ENCODE results near the gene DPCD.

DNA sequence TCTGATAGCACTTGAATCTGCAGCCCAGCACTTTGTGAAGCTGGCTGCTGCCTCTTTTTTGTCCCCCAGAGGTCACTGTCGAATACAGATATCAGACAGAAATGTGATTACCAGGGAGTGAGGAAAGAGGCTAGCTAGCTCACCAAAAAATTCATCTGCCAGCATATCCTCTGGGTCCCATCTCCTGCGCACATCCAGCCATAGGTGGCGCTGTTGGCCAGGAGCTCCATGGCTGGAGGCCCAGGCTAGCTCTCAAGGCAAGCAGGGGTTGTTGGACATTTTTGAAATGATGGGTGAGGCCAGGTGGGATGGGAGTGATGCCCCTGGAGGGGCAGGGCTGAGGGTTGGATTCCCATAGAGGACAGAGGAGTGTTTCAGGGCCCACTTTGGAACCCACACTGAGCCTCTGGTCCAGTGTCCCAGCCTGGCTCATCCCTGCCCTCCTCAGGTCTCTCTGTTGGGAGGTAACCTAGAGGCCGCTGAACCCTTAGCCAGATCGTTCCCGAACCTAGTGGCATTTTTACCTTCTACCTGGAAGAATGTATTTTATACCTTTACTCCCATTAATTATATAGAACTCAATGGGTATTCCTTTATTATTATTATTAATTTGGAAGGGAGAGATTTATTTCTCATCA is 14.8 kb downstream of the DPCD start:
- TF ChIP-seq, protein P1, sequence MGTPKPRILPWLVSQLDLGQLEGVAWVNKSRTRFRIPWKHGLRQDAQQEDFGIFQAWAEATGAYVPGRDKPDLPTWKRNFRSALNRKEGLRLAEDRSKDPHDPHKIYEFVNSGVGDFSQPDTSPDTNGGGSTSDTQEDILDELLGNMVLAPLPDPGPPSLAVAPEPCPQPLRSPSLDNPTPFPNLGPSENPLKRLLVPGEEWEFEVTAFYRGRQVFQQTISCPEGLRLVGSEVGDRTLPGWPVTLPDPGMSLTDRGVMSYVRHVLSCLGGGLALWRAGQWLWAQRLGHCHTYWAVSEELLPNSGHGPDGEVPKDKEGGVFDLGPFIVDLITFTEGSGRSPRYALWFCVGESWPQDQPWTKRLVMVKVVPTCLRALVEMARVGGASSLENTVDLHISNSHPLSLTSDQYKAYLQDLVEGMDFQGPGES (IDR thresholded peaks at IDR 0.05; ENCODE audit: low read depth, low read length) = no peak
- TF ChIP-seq, protein P2, sequence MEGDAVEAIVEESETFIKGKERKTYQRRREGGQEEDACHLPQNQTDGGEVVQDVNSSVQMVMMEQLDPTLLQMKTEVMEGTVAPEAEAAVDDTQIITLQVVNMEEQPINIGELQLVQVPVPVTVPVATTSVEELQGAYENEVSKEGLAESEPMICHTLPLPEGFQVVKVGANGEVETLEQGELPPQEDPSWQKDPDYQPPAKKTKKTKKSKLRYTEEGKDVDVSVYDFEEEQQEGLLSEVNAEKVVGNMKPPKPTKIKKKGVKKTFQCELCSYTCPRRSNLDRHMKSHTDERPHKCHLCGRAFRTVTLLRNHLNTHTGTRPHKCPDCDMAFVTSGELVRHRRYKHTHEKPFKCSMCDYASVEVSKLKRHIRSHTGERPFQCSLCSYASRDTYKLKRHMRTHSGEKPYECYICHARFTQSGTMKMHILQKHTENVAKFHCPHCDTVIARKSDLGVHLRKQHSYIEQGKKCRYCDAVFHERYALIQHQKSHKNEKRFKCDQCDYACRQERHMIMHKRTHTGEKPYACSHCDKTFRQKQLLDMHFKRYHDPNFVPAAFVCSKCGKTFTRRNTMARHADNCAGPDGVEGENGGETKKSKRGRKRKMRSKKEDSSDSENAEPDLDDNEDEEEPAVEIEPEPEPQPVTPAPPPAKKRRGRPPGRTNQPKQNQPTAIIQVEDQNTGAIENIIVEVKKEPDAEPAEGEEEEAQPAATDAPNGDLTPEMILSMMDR (IDR thresholded peaks at IDR 0.05) = peak; percentile 90
- TF ChIP-seq EP300 (IDR thresholded peaks at IDR 0.05; ENCODE audit: borderline replicate concordance in 1 of 2, low read depth in 1 of 2, low read length in 1 of 2) (no peak), SIN3A (IDR thresholded peaks at IDR 0.05; ENCODE audit: borderline replicate concordance, low read depth, low read length) (no peak), NFIC (IDR thresholded peaks at IDR 0.05; ENCODE audit: borderline replicate concordance) (no peak)
- TF ChIP-seq, protein P3, sequence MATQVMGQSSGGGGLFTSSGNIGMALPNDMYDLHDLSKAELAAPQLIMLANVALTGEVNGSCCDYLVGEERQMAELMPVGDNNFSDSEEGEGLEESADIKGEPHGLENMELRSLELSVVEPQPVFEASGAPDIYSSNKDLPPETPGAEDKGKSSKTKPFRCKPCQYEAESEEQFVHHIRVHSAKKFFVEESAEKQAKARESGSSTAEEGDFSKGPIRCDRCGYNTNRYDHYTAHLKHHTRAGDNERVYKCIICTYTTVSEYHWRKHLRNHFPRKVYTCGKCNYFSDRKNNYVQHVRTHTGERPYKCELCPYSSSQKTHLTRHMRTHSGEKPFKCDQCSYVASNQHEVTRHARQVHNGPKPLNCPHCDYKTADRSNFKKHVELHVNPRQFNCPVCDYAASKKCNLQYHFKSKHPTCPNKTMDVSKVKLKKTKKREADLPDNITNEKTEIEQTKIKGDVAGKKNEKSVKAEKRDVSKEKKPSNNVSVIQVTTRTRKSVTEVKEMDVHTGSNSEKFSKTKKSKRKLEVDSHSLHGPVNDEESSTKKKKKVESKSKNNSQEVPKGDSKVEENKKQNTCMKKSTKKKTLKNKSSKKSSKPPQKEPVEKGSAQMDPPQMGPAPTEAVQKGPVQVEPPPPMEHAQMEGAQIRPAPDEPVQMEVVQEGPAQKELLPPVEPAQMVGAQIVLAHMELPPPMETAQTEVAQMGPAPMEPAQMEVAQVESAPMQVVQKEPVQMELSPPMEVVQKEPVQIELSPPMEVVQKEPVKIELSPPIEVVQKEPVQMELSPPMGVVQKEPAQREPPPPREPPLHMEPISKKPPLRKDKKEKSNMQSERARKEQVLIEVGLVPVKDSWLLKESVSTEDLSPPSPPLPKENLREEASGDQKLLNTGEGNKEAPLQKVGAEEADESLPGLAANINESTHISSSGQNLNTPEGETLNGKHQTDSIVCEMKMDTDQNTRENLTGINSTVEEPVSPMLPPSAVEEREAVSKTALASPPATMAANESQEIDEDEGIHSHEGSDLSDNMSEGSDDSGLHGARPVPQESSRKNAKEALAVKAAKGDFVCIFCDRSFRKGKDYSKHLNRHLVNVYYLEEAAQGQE (IDR thresholded peaks at IDR 0.05; ENCODE audit: low read depth, low read length) = no peak
- TF ChIP-seq, protein P4, sequence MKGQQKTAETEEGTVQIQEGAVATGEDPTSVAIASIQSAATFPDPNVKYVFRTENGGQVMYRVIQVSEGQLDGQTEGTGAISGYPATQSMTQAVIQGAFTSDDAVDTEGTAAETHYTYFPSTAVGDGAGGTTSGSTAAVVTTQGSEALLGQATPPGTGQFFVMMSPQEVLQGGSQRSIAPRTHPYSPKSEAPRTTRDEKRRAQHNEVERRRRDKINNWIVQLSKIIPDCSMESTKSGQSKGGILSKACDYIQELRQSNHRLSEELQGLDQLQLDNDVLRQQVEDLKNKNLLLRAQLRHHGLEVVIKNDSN (IDR thresholded peaks at IDR 0.05; ENCODE audit: borderline replicate concordance, low read depth) = no peak

All from SK-N-SH (cell line).